GM18858 (cell line): ENCODE measurements around the gene EN2.
A peak's percentile ranks its signal among the peaks of the same experiment; 100 is the strongest.

Source experiments
- ATAC-seq: cut with Tn5 transposase; IDR thresholded peaks from one replicate; pipeline ENCODE4 v1.9.1; 2021; ENCODE audit not compliant: unreplicated experiment

EN2 gene

GRCh38 chr7:155484483-155485399 lies 26.8 kb downstream of the EN2 start:
- no peak for ATAC-seq

GRCh38 chr7:155486783-155487508 lies 29.0 kb downstream of the EN2 start:
- no peak for ATAC-seq

GRCh38 chr7:155487509-155488482 lies 29.9 kb downstream of the EN2 start:
- no peak for ATAC-seq

GRCh38 chr7:155488483-155489127 lies 30.7 kb downstream of the EN2 start:
- no peak for ATAC-seq

DNA sequence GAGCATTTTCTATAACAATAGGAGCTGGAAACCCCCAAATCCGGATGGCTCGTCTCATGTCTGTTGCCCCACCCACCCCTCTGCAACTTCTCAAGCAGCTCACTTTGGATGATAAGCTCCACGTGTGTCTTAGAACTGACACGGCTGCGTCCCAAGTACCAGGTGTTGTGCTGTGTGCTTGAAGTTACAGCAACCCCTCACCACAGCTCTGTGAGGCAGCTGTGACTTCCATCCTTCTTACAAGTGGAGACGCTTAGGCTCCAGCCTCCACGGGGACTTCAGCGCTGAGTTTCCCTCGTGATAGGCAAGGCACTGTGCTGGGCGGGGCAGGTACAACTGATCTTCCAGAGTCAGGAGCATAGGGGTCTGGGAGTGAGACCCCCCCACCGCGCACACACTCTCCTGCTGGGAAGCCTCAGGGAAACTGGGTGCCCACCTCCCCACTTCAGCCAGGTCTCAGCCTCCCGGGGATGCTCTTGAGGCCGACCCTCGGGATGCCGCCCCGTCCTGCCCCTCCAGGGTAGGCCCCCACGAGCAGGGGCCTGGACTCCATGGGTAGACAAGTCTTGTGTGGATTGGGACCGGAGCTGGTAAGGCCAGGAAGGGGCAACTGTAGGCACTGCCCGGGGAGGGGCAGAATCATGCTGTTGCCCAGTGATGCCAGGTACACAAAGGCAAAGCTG lies 31.4 kb downstream of the EN2 start:
- ATAC-seq = no peak

- no peak for ATAC-seq
Observed at GRCh38 chr7:155489862-155490696, 32.1 kb downstream of the EN2 start.

DNA sequence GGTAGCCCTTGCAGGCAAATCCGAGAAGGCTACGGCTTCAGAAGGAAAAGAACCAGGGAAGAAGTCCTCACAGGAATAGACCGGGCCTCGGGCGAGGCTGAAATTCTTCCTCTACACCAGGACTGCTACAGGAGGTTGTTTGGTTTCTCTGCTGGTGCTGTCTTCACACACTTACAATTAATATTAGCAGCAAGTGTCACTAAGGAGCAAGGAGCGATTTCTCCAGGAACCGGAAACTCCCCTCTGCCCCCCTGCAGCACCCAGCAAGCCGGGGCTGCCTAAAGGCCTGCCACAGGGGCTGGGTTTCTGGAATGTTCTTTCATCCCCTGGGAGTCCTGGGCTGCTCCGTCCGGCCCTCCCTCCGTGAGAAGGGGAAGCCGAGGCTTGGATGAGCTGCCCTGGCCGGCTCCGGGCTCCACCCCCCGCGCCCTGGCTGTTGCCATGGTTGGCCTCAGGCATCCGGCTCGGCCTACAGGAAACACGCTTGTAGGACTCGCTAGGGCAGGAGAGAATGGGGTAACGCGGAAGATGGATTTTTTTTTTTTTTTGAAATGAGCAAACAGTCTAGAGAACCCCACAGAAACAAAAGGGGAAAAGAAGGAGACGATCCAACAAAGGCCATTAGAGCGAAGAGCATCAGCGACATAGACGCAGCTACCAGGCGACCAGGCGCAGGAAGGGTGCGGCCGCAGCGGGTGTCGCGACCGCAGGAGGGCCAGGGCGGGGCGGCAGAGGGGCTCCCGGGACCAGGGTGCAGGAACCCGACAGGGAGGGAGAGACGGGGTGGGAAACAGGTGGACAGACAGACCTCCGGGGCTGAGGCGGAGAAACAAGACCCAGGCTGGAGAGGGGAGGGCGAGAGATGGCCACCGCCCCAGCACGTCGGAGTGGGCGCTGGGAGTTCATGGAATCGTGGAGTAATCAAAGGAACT lies 33.0 kb downstream of the EN2 start:
- ATAC-seq = peak; percentile 96

- no peak for ATAC-seq
Observed at GRCh38 chr7:155491812-155492211, 33.9 kb downstream of the EN2 start.

- no peak for ATAC-seq
Observed at GRCh38 chr7:155493744-155494538, 36.0 kb downstream of the EN2 start.

DNA sequence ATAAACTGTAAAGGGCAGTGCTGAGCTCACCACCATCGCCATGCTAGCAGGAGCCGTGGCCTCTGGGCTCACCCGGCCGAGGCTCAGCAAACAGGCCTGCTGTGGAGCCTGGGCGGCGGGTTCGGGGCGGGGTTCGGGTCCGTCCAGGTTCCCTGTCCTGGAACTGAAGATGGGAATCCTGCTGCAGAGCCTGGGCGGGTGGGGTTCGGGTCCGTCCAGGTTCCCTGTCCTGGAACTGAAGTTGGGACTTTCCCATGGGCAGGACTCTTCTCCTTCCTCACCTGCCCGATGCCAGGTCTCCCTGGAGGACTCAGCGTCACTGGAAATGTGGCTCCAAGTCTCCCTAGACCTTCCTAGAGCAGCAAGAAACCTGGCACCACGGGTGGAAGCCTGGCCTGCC lies 36.6 kb downstream of the EN2 start:
- ATAC-seq = no peak

GRCh38 chr7:155495440-155496248 lies 37.7 kb downstream of the EN2 start:
- ATAC-seq = no peak

DNA sequence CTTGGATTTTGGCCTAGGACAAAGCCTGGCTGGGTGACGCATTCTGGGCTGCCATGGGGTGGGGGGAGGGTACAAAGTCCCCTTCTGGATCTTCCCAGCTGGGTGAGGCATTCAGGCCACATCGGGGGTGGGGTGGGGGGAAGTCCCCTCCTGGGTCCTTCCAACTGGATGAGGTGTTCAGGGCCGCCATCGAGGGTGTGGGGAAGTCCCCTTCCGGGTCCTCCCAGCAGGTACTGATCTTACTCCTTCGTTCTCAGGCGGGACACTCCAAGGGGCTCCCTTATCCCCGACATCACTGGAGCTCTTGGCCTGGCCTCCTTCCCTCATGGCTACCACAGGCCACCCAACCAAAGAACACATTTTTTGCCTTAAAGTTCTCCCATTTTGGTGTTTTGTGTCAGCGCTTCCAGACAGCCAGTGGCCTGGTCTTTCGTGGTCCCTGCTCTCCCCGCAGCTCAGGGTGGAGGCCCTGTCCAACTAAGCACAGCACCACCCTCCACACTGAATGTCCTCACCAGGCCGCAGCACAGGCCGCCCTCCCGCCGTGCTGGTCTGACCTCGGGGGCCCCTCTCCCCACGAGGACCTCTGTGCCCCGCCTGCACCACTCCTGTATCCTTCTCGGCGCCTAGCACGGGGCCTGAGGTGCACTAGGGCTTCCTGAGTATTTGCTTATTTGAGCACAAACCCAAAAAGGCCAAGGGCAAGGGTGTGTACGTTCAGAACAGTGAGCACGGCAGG lies 38.5 kb downstream of the EN2 start:
- no peak for ATAC-seq

DNA sequence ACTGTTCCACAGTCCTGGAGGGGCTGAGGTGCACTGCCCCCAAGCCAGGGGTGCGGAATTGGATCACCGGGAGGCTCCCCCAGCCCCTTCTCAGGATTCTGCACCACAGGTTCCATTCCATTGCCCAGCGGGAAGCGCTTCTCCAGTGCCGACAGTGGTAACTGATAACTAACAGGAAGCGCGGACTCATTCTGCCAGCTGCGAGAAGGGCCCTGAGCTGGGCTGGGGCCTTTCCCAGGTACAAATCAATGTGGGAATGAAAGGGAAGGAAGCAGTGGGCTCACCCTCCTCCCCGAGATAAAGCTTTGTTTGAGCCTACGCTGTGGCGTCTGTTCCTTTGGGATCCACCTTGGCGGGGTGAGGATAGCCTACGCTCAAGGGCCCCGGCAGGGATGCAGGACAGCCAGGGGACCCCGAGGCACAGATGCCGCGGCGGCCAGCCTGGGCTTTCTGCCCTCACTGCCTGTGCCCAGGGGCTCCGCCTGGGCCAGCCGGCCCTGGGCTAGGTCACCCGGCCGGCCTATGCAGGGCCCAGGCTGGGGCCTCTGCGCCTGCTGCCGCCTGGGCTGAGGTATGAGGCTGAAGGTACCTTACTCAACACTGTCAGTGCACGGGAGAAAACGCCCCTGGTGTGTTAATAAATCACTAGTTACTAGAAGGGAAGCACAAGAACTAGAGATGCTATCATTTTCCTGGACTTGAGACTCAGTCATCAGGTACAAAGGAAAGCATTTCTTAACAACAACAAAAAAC lies 39.4 kb downstream of the EN2 start:
- ATAC-seq = no peak

GRCh38 chr7:155505422-155505793 lies 47.5 kb downstream of the EN2 start:
- ATAC-seq = no peak

DNA sequence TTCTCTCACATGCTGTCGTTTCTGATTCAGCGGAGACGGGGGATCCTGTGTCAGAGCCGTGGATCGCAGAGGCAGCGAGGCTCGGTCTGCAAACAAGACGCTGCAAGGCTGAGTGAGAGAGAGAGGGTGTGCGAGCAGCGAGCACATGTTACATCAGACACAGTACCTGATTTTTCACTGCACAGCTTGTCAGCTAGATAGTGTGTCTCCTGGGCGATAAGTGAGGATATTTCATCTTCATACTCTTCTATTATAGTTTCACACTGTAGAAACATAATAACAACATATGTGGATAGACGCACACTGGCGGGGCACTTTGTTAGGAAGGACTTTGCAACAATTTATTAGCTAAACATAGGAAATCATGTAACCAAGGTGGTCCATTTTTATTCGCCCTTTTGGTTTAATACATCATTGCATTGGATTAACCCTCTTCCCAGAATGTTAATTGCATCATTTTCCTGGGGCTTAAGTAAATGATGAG lies 49.0 kb downstream of the EN2 start:
- ATAC-seq = no peak
